ENCODE results near the gene NOL6.
"Not testable (repeated sequence)": the region's sequence is repeated elsewhere in the genome, so short reads cannot be mapped to it uniquely, and the experiment has no call there.

The NOL6 gene

GRCh38 chr9:33461492-33461891 lies 12.2 kb downstream of the NOL6 start:
- no peak for TF ChIP-seq CTCF (IDR thresholded peaks at IDR 0.05; ENCODE audit: insufficient read depth, low read length, missing control alignments)
- DNase-seq (ENCODE audit: low read depth, low spot score): no peak
- POLR2A ChIA-PET: no interaction called here
- CTCF ChIA-PET: interaction anchor here (1.0 to 17.4 kb wide), 4 partner anchors 10 to 88 kb away, joined by 3 to 284 read pairs (median 3); partner anchors contain the start of gene AQP3
- H3K4me3 ChIP-seq (ENCODE audit: low read depth, low read length): no peak overlapping the region

DNA sequence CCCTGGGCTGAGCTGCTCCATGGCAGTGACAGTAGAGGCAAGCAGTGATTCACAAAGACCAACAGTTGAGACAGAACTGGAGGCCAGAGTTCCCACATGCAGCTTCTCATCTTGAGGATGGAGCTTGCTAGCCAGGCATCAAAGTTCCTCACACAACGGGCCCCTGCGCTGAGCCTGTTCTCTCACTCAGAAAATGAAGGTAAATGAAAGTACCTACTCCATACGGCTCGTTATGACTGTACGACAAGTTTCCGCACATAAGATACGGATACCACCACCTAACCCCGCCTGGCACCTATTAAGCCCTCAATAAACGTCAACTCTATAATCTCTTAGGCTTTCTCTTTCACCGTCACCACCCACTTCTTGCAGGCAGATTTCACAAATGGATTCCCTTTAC lies 12.9 kb downstream of the NOL6 start:
- no peak overlapping the region for H3K4me3 ChIP-seq (ENCODE audit: low read depth, low read length)
- TF ChIP-seq CTCF (IDR thresholded peaks at IDR 0.05; ENCODE audit: insufficient read depth, low read length, missing control alignments): no peak
- ChIA-PET POLR2A (interaction anchor here (0.7 kb wide), 1 partner anchor 13 kb away, joined by 4 read pairs; the partner anchor contains the start of gene NOL6), CTCF (interaction anchor here (0.9 to 17.4 kb wide), 4 partner anchors 9 to 87 kb away, joined by 3 to 284 read pairs (median 4); partner anchors contain the start of gene AQP3)
- DNase-seq (ENCODE audit: low read depth, low spot score): no peak

- no peak for DNase-seq (ENCODE audit: low read depth, low spot score)
- no peak overlapping the region for H3K4me3 ChIP-seq (ENCODE audit: low read depth, low read length)
- TF ChIP-seq CTCF (IDR thresholded peaks at IDR 0.05; ENCODE audit: insufficient read depth, low read length, missing control alignments): no peak
- ChIA-PET CTCF (interaction anchor here (0.6 to 17.4 kb wide), 4 partner anchors 8 to 58 kb away, joined by 3 to 284 read pairs (median 10); partner anchors contain the start of gene AQP3), POLR2A (no interaction called here)
These were observed 14.6 kb downstream of the NOL6 start for GRCh38 chr9:33459115-33459514.

- CTCF ChIA-PET: interaction anchor here (1.0 to 17.4 kb wide), 3 partner anchors 7 to 14 kb away, joined by 3 to 284 read pairs (median 16); partner anchors contain the start of gene AQP3
- no peak for DNase-seq (ENCODE audit: low read depth, low spot score)
- TF ChIP-seq CTCF (IDR thresholded peaks at IDR 0.05; ENCODE audit: insufficient read depth, low read length, missing control alignments): no peak
- no peak overlapping the region for H3K4me3 ChIP-seq (ENCODE audit: low read depth, low read length)
- POLR2A ChIA-PET: interaction anchor here (1.9 kb wide), 1 partner anchor 8 kb away, joined by 4 read pairs; no protein-coding TSS in a partner anchor
These were observed 15.3 kb downstream of the NOL6 start for GRCh38 chr9:33458444-33458843.

GRCh38 chr9:33455945-33456344 lies 17.8 kb downstream of the NOL6 start:
- no peak overlapping the region for H3K4me3 ChIP-seq (ENCODE audit: low read depth, low read length)
- CTCF ChIA-PET: interaction anchor here (0.6 to 10.4 kb wide), 4 partner anchors 9 to 262 kb away, joined by 3 to 284 read pairs (median 5); partner anchors contain the start of genes AQP3 and NOL6
- TF ChIP-seq CTCF (IDR thresholded peaks at IDR 0.05; ENCODE audit: insufficient read depth, low read length, missing control alignments): no peak
- no peak for DNase-seq (ENCODE audit: low read depth, low spot score)
- POLR2A ChIA-PET: no interaction called here

DNA sequence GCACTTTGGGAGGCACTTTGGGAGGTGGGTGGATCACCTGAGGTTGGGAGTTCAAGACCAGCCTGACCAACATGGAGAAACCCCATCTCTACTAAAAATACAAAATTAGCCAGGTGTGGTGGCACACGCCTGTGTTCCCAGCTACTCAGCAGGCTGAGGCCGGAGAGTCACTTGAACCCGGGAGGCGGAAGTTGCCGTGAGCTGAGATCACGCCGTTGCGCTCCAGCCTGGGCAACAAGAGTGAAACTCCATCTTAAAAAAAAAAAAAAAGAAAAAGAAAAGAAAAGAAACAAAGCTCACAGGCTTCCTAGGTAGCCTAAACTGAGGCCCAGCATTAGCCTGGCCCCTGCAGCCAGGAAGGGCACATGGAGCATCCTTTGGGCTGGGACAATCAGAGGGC lies 18.3 kb downstream of the NOL6 start:
- DNase-seq (ENCODE audit: low read depth, low spot score); POLR2A ChIA-PET; H3K4me3 ChIP-seq (ENCODE audit: low read depth, low read length): not testable (repeated sequence)
- CTCF ChIA-PET: interaction anchor here (1.5 to 10.4 kb wide), 3 partner anchors 8 to 81 kb away, joined by 4 to 284 read pairs (median 6); partner anchors contain the start of genes AQP3 and NOL6

GRCh38 chr9:33454661-33455026 lies 19.1 kb downstream of the NOL6 start:
- POLR2A ChIA-PET; DNase-seq (ENCODE audit: low read depth, low spot score); H3K4me3 ChIP-seq (ENCODE audit: low read depth, low read length): not testable (repeated sequence)
- CTCF ChIA-PET: interaction anchor here (1.1 to 10.4 kb wide), 6 partner anchors 12 to 170 kb away, joined by 3 to 284 read pairs (median 32); partner anchors contain the start of gene NOL6
